Bronchial epithelial cell (primary cell): ENCODE measurements around the gene CATSPER3. TPM values are rescaled to one million over a fixed set of nuclear protein-coding genes. Genes with fewer than 3 reads are reported as not detected.
A peak's percentile ranks its signal among the peaks of the same experiment; 100 is the strongest.

ENCODE experiments used
- DNase-seq: peaks from one replicate; pipeline ENCODE4 v3.0.0-alpha.2; 2010; ENCODE audit warnings: low read depth
- FAIRE-seq: peaks from 2 replicates; lab custom pipeline; 2011; peaks lifted over from hg19 to GRCh38; lab: Jason Lieb, UNC
- H3K27me3 ChIP-seq: 2 replicates; pipeline ENCODE4 v1.5.1; 2011; ENCODE audit warnings: low read length; ENCODE audit not compliant: control insufficient read depth, insufficient read depth
- H3K36me3 ChIP-seq: 2 replicates; pipeline ENCODE4 v1.5.1; 2011; ENCODE audit warnings: low read length; ENCODE audit not compliant: control insufficient read depth, insufficient read depth
- H3K4me3 ChIP-seq: 2 replicates; pipeline ENCODE4 v1.5.1; 2011; ENCODE audit warnings: mild to moderate bottlenecking, low read depth, low read length, control low read depth
- total RNA-seq: library from RNA; depleted of rRNA; stranded (reverse); fragments of >200 nt; gene quantifications from 2 replicates; pipeline ENCODE4 v1.2.1, GENCODE V29; 2014
- TF ChIP-seq, protein P1 (sequence below): IDR thresholded peaks from 2 replicates; pipeline ENCODE4 v1.5.1; 2011; ENCODE audit warnings: mild to moderate bottlenecking, moderate library complexity, low read length, control low read depth, inconsistent platforms; ENCODE audit not compliant: insufficient read depth, severe bottlenecking

Gene CATSPER3
- total RNA-seq, 1 donor from 2014 or later, result under 0.01 TPM

DNA sequence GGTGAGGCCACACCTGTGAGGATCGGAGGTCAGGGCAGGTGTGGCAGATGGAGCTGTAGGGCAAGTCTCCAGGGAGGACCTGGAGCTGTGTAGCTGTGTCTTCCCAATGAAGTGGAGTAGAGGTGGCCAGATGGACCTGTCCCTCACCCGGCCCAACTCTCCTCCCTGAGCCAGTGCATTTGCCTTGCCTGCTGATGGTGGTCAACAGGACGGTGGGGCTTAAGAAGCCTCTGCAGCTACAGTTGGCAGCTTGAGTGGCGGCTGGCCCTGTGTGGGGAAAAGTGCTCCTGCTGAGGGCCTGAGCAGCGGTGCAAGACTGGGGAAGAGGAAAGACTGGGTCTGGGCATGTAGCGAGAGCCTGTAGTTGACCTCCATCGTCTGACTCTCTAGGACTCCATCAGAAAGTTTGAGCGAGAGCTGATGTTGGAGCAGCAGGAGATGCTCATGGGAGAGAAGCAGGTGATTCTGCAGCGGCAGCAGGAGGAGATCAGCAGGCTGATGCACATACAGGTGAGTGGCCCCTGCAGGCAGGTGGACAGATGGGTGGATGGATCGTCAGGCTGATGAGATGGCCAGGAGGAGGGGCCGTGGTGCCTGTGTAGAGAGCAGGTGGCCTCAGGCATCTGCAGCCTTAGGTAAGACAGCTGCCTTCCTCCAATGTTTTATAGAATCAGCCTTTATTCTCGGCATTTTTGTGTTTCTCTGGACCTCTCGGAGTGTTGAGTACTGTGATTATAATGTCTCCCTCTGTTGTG, 41.5 kb downstream of the CATSPER3 start:
- H3K27me3 ChIP-seq, result no peaks in the 10 kb centered on the region
- peak; percentile 83 for FAIRE-seq
- DNase-seq, result no peak

DNA sequence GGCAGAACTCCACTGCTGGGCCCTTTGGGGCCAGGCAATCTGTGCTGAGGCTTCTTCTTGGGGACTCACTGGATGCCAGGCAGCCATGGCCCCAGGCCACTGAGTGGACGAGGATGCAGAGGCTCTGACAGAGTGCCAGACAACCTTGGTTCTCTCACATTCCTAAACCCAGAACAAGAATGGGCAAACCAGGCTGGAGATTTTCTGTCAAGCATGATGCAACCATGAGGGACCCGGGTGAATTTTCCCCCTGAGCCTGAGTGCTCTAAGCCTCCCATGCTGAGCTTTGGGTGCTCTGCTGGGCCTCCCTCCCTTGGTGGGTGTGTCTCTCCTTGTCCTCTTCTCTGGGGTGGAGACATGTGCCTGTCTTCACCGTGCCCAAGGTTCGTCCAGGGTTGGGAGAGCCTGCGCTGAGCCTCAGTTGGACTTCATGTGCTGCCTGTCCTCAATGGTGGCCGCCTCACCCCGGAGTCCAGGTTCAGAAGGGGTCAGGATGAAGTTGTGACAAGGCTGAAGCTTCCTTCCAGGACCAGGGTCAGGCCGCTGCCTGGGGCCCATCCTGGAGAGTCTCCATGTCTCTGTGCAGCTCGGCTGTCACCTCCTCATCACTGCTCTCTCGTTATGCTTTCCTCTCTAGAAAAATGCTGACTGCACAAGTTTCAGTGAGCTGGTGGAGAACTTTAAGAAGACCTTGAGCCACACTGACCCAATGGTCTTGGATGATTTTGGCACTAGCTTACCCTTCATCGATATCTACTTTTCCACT, 42.2 kb downstream of the CATSPER3 start:
- Histone ChIP-seq H3K36me3 (no peaks in the 10 kb centered on the region), H3K27me3 (no peaks in the 10 kb centered on the region), H3K4me3 (no peak overlapping the region)
- FAIRE-seq (no peak), DNase-seq (no peak)
- TF ChIP-seq, protein P1, sequence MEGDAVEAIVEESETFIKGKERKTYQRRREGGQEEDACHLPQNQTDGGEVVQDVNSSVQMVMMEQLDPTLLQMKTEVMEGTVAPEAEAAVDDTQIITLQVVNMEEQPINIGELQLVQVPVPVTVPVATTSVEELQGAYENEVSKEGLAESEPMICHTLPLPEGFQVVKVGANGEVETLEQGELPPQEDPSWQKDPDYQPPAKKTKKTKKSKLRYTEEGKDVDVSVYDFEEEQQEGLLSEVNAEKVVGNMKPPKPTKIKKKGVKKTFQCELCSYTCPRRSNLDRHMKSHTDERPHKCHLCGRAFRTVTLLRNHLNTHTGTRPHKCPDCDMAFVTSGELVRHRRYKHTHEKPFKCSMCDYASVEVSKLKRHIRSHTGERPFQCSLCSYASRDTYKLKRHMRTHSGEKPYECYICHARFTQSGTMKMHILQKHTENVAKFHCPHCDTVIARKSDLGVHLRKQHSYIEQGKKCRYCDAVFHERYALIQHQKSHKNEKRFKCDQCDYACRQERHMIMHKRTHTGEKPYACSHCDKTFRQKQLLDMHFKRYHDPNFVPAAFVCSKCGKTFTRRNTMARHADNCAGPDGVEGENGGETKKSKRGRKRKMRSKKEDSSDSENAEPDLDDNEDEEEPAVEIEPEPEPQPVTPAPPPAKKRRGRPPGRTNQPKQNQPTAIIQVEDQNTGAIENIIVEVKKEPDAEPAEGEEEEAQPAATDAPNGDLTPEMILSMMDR, result no peak

More for the DNA sequence above, 41.5 kb downstream of the CATSPER3 start:
- Histone ChIP-seq H3K4me3 (no peak overlapping the region), H3K36me3 (no peaks in the 10 kb centered on the region)
- TF ChIP-seq, protein P1, result no peak

DNA sequence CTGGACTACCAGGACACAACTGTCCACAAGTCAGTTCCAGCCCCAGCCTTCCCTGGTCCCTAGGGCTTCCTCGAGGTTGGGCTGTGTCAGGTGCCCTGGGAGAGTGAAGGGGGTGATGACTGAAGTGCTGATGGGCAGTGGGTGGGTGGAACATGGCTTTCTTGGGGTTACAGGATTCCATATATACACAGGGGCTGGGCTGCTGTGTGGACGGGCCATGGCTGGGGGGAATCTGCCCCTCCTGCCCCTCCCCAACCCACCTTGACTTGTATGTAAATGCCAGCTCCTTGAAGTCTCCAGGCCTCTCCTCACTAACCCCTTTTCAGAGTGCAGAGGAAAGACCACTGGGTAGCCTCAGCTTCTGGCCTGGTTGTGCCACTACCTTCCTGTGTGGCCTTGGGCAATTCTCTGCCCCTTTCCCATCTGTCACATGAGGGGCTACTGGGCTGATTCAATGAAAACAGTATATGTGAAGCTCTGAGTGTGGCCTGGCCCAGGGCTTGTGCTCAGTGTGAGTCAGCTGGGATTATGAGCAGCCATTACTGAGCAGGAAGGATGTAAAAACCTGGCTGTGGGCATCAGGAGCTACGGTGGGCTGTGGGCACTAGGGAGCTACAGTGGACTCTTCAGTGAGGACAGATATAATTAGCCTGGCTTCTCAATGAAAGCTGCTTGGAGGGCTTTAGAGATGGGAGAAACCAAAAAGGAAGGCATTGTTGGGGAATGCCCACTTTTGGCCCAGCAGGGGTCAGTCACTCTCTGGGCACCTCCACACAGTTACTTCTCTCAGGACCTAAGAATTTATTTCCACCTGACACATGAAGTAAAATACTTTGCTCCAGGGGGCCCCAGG, 43.0 kb downstream of the CATSPER3 start:
- no peaks in the 10 kb centered on the region for H3K27me3 ChIP-seq
- no peak overlapping the region for H3K4me3 ChIP-seq
- TF ChIP-seq, protein P1, result peak; percentile 28
- H3K36me3 ChIP-seq, result no peaks in the 10 kb centered on the region
- FAIRE-seq (peak; percentile 91), DNase-seq (no peak)

DNA sequence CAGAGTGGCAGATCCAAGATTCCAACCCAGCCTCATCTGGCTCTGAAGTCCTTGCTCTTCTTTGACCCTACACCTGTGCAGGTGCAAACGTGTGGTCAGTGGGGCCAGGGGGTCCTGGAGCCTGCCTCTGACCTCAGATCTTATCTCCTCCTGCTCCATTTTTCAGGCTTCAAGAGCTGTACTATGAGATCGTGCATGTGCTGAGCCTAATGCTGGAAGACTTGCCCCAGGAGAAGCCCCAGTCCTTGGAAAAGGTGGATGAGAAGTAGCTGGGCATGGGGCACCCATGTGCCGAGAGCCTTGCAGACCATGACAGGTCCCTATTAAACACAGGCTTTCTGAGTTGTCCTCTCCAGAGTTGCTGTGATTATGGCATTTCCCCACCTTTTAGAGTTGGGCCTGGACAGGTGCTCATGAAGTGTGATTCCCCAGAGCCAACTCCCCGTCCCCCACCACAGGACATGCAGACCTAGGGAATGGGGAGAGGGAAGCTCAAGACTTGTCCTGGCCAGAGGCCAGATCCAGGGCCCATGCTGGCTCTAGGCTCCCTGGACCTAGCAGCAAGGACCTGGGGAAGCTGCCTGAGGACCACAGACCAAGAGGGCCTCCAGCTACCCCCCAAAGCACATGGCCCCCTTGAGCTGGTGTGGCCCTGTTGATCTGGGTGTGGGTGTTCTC, 43.8 kb downstream of the CATSPER3 start:
- Histone ChIP-seq H3K27me3 (no peaks in the 10 kb centered on the region), H3K36me3 (no peaks in the 10 kb centered on the region), H3K4me3 (no peak overlapping the region)
- no peak for FAIRE-seq
- no peak for DNase-seq
- TF ChIP-seq, protein P1, result no peak

DNA sequence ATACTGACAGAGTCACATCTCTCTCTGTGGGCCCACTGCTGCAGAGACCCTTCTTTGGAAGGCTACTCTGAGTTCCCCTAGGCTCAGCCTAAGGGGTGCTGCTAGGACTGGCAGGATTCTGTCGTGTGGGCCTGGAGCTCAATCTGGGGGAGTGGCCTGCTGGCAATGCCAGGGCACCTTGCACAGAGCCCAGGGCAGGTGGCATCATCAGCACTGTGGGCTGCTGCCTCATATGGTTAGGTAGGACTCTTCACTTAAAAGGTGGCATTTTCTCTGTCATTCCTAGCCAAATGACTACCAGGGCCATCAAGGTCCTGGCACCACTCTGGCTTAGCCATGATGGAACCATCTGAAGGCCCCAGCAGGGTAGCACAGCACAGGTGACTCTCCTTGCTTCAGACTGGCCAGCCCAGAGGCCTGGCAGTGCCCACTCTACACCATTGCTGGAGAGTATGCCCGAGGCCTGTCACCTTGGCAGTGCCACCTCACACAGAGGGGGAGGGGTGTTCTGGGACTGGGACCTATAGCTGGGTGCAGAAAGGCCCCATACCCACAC, 44.4 kb downstream of the CATSPER3 start:
- H3K27me3 ChIP-seq, result no peaks in the 10 kb centered on the region
- H3K36me3 ChIP-seq, result no peaks in the 10 kb centered on the region
- no peak for FAIRE-seq
- no peak overlapping the region for H3K4me3 ChIP-seq
- TF ChIP-seq, protein P1, result no peak
- DNase-seq, result no peak
